ACHN (cell line): ENCODE measurements around the gene ADGRB3.
"Not testable (repeated sequence)": the region's sequence is repeated elsewhere in the genome, so short reads cannot be mapped to it uniquely, and the experiment has no call there.

Source experiments
- DNase-seq: peaks from one replicate; pipeline ENCODE4 v3.0.0-alpha.2; 2015
- in situ Hi-C: cut with HindIII; loops from 2 replicates; pipeline ENCODE4 v1.10.0; 2017; ENCODE audit warnings: low sequenced_read_pairs, low pct_ligation_motif_present, low pct_unique_long_range_greater_than_20kb

The ADGRB3 gene

DNA sequence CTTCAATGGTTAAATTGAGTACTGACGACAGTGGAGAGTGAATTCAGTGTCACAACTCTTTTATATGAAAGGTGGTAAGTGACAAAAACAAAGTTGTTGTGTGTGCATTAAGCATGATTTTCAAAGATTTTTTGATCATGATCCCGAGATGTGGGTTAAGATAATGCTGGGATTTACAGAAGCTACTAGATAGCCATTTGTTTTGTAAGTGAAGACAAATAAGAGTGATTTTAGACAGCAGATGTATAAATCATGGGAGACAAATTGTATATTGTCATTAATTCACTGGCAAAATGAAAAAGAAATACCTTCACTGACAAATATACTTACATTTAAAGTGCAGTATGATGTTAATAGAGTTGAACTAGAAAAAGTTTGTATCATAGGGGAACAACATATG, 6.1 kb downstream of the ADGRB3 start:
- in situ Hi-C loops: no loop called here
- no peak for DNase-seq

DNA sequence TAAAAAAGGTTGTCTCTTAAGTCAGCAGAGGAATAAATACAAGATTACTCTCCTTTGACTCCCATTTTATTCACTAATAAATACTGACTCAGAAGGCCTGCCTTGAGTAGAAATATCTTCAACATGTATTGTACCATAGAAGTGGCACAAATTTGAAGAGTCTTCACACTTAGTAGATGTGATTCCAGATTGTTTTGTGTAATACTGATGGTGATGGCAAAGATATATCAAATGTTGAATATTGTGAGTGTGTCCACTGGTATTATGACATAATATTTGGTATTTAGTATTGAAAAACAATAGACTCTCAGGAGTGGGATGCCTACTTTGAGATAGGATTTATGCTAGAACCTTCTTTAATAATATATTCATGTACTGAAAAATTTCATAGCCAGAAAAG, 7.0 kb downstream of the ADGRB3 start:
- in situ Hi-C loops: no loop called here
- DNase-seq: no peak

DNA sequence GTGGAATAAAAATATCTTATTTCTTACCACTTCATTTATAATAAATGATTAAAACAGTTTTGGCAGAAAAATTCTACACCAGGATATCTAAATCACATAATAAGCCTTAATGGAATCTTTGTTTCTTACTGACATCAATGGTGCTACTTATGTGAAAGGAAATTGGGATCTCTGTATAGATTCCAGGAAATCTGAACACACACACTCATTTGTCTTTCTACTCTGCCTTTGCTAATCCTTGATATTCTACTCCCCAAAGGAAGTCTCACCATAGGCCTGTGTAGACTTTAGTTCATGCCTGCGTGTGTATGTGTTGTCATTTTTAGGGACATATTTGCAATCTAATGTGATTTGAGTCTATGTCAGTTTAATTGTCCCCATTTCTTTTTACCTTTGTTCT, 7.9 kb downstream of the ADGRB3 start:
- in situ Hi-C loops: no loop called here
- DNase-seq: no peak

DNA sequence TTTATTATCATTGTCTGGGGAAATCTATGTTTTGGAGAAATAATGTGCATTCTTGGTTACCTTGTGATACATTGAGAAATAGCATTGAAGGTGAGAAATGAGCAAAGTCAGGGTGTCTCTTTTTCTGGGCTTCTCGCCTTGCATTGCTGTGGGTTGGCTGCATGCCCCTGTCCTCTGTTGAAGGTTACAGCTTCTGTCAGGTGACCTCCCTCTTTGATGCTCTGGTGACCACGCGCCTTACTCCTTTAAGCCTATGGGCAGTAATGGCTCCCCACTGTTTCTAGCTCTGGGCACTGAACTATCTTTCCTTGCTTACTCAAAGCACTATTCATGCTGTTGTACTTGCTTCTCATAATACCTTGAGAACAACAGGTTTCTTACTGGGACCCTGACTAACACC, 14.6 kb downstream of the ADGRB3 start:
- in situ Hi-C loops: no loop called here

DNA sequence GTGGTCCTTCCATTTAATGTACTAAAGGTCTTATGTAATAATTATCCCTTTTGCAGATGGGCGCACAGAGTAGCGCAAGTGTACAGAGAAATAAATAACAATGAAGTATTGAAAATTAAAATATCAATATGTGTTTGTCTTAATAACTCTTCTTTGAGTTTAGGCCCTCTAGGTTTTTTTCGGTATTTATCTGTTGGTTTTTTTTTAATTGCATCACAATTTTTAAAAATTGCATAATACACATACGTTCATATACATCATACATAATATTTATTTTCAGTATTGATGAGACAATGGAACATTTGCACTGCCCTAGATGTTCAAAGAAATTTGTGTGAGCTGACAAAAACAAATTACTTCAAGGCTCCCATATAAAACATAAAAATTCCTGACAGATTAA, 15.1 kb downstream of the ADGRB3 start:
- in situ Hi-C loops: no loop called here
- no peak for DNase-seq

More for the DNA sequence above, 14.6 kb downstream of the ADGRB3 start:
- no peak for DNase-seq

DNA sequence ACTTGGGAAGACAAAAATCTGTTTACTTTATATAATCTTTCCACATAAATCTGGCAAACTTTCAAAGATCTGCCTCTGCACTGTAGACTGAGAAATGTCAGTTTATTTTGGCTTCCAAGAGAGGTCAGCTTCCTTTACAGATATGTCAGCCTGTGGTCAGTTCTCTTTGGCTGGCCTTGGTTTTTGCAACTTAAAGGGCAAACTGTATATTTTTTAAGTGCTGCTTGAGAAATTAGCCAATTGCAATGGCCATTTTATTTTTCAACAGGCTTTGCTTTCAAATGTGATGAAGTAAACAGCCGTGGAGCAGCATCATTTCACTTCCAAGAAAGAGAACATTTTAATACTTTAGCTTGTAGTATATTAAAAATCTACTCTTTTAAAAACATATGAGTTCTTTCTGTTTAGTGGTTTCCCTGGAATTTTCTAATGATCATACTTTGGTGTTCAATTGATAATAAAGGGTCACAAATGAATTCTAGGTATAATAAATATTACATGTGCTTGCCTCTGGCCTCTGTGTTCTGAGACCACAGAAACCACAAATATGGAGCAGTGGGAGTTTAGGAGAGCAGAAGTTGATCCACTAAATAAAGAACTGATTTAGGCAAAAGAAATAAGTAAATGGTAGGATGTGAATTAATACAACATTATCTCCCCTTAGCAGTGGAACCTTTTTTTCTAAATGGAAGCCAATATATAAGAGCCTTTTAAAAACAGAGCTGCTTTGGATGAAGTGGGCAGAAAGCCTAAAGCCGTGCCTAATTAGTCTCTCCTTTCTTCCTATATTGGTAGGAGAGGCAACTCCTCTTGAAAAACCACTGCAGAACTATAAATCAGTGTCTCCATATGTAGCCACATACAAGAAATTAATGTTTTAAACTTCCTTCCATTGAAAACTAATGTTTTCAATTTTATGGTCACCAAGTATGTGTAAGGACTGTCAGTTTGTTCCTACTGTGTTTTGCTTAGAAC, 16.2 kb downstream of the ADGRB3 start:
- in situ Hi-C loops: no loop called here
- DNase-seq: no peak

DNA sequence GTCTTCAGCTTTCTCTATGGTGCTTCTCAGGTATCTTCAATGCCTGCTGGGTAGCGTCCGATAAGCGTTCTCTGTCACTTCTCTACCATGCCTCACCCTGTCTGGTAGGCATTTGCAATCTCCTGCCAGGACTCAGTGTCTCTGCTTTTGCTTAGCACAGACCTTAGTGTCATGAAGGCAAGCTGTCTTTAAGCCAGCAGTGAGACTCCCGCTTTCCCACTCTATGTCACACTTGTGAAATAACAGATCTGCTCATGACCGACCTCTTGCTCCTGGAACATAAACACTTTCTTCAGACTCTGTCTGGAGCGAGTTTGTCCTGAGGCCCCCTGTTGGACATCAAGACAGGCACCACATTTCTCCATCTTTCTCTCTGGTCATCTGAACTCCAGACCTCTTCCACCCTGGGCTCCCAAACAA, 17.0 kb downstream of the ADGRB3 start:
- in situ Hi-C loops: no loop called here
- no peak for DNase-seq

DNA sequence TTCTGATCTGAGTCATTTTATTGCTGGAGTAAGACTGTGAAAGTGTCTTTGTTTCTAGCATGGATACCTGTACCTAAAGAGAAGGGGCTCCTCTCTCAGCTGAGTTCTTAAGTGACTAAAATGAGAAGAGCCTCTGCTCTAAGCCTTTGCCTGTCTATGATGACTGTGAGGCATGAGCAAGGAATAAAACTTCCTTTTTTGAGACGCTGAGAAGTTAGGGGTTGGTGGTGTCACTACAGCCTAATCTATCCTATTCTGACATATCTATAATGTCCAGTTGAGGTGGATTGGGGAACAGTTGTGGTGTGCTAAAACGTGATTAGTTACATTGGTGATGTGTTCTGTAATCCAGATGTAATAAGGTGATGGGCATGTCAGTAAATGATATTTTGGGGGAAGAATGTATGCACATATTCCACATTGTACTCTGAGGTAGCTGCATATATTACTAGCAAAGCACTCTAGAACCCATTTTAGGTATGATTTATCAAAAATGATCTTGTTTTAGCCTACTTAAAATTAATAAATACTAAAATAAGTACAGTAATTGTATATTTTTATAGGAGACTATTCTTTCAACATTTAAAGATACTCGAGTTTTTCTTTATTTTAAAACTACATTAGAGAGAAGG, 18.1 kb downstream of the ADGRB3 start:
- DNase-seq: no peak

DNA sequence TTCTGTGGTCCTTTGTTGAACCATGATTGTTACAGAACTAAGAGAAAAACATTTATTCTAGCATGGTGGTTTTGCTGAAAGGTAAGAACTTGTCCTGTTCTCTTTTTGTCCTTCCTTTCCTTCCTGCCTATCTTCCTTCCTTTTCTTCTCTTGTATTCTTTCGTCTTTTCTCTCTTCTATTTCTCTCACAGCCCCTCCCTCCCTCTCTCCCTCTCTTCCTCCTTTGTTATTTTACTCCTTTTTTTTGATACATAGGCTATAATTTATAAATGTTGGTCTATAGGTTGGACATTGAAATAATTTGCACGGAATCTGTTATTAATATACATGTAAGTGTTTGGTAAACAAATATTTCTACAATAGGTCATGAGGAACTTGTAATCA, 18.6 kb downstream of the ADGRB3 start:
- in situ Hi-C loops: no loop called here
- DNase-seq: no peak

More for the DNA sequence above, 18.1 kb downstream of the ADGRB3 start:
- in situ Hi-C loops: no loop called here

DNA sequence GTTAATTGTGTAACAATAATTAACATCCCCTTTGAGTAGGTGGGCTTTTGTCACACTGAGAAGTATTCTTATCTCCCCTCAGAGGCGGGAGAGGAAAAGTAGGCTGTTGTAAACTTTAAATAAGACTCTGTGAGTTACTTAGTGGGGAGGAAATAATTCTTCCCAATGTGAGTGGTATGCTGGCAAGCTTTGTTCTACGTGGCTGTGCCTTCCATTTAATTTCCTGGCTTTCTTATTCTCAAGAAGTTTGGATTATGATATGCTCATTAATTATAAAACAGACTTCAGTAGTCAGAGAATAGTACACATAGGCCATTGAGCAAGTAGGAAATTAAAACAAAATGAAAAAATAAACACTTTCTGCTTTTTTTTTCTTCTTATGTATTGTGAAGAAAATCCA, 19.1 kb downstream of the ADGRB3 start:
- no peak for DNase-seq
- in situ Hi-C loops: no loop called here

DNA sequence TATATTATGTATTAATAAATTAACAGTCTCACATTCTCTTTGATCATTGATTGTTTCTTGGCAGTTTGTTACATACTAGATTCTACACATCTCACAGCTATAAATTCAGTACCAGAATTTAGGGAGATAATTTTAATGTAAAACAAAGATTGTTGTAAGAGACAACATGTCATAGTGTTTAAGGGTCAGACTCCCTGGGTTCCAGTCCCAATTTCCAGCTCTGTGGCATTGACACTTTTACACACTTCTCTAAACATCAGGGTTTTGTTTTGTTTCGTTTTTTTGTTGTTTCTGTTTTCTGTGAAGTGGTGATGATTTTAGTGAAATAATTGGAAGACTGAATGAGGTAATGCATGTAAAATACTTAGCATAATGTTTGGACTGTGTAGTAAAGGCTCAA, 19.9 kb downstream of the ADGRB3 start:
- no peak for DNase-seq
- in situ Hi-C loops: no loop called here

DNA sequence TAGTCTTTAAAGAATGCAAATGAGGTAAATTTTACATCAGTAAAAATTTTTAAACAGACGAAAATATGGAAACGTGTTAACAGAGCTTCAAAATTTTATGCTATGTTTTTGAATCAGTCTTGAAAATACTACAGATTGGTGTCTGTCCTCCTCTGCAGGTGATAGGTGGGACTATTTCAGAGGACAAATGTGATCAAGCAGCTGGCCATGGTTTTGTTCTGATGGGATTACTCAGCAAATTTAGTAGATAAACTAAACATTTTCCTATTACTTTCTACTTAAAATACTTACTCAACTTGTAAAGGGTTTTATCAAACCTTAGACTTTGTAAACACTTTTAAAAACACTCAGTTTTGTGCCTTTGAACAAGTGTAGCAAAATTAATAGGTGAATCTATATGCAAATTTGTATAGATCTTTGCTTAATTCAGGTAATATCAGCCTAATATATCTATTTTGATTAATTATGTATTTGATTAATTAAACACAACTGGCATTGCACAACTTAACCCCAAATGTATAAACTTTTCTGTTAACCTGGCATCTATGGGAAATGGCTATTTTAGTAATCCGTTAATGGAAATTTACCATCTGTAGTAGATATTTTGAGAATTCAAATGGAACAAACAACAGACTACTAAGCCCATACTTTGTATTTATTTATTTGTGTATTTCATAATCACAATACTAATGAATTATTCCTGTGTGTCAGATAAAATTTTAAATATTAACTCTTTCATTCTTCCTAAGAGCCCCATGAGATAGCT, 22.5 kb downstream of the ADGRB3 start:
- no peak for DNase-seq
- in situ Hi-C loops: no loop called here

DNA sequence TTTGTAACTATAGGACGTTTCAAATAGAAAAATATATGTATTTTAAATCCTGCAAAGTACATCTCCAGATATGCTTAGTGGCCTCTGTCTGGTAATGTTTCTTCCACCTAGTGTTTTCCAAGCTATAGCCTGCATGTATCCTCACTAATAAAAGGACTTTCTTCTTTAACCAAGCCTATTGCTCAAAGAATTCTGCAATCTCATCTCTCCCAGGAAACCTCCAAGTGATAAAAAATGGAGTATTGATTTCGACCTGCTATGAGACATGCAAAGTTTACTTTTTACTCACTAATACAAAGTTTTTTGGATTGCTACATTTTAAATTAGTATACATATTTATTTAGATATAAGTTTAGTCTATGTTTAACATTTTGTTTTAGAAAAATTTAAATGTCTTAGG, 23.3 kb downstream of the ADGRB3 start:
- no peak for DNase-seq

DNA sequence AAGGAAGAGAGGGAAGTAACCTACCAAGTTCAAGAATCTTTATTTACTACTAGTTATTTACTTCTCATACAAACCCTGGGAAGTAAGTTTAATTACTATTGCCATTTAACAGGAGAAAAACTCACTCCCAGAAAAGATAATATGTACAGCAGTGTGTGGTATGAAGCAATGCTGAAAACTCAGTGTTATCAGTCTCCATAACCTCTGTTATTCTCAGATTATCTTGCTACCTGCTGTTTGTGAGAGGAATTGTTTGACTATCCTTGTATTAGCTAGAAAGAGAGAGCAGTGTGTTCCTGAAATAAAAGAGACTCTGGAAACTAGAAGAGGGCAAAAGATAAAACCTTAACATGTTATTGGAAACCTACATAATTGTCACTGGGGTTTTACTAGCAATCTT, 38.2 kb downstream of the ADGRB3 start:
- in situ Hi-C loops: no loop called here
- no peak for DNase-seq

More for the DNA sequence above, 23.3 kb downstream of the ADGRB3 start:
- in situ Hi-C loops: no loop called here

DNA sequence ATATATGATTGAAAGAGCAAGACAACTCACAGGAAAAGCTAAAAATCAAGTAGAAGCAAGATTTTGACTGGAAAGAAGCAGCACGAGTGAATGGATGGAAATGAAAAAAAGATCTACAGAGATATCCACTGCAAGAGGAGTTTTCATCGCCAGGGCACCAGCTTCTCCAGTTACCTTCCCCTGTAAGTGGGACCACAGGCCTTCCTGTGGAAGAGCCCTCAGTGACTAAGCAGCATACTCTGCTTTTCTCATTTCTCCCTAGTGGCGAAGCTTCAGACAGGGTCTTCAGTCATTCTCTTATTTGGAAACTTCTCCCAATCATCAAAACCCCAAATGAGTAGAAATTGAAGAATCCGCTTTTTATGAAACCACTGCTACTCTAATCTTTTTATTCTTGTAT, 40.5 kb downstream of the ADGRB3 start:
- DNase-seq: no peak
- in situ Hi-C loops: no loop called here

DNA sequence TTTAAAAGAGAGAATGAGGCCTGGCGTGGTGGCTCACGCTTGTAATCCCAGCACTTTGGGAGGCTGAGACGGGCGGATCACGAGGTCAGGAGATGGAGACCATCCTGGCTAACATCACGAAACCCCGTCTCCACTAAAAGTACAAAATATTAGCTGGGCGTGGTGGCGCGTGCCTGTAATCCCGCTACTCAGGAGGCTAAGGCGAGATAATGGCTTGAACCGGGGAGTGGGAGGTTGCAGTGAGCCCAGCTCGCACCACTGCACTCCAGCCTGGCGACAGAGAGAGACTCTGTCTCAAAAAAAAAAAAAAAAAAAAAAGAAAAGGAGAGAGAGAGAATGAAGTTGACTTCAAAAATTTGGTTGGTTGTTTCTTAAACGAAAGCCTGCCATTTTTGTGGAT, 41.0 kb downstream of the ADGRB3 start:
- DNase-seq, in situ Hi-C loops: not testable (repeated sequence)

DNA sequence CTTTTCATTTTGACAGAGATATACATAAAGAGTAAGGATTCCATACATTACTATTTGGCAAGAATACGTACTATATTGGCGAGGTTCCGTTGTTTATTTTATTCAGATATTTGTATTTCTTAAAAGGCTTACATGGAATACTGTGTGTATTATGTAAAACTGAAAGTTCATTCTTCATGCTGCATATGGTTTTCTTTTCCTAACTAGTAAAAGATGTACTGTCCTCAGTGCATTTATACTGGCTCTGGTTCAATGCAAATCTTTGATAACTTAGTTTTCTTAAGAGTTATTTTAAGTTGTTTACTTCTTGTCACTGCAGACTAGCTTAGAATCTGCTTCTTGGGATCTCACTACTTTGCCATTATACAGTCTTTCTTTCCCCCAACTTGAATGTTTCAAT, 42.0 kb downstream of the ADGRB3 start:
- in situ Hi-C loops: no loop called here
- no peak for DNase-seq

DNA sequence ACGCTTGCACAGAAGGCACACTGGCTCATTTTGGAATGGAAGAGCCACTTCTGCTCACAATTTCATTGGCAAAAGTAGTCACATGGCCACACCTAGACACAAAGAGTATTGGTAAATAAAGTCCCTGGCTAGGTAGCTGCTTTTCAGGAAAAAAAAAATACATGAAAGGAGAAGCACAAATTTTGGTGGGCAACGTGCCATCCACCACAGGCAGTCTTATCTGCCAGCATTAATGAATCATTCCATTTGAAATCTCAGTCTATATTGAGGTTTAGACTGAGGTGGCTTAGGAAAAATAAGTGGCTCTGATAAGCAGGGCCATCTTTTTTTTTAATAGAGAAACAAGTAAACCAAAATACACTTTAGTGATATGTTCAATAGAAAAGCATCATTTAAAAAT, 44.3 kb downstream of the ADGRB3 start:
- in situ Hi-C loops: no loop called here
- DNase-seq: no peak

DNA sequence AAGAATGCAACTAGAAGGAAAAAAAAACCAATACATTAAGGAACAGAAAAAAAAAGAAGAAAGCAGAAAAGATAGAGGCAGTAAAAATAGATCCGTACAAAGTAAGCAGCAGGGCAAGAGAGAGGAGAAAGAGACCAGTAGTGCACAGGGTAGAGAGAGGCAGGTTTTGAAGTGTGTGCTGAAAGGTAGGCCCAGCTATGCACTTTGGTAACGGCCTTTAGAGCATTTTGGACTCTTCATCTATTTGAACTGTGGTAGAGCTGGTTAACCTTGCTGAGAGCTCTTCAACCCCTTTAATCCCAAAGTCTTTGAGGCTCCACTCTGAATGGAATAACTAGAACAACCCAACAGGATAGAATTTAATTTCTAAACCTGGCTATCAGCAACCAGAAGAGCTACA, 45.2 kb downstream of the ADGRB3 start:
- in situ Hi-C loops: no loop called here
- DNase-seq: no peak
